Measurements from ENCODE around the gene MAB21L4. TPM values are rescaled to one million over a fixed set of nuclear protein-coding genes. Genes with fewer than 3 reads are reported as not detected.

The MAB21L4 gene
- polyA plus RNA-seq, 2 of the 4 experiments (the other 2 are of a cell fraction), result not detected

DNA sequence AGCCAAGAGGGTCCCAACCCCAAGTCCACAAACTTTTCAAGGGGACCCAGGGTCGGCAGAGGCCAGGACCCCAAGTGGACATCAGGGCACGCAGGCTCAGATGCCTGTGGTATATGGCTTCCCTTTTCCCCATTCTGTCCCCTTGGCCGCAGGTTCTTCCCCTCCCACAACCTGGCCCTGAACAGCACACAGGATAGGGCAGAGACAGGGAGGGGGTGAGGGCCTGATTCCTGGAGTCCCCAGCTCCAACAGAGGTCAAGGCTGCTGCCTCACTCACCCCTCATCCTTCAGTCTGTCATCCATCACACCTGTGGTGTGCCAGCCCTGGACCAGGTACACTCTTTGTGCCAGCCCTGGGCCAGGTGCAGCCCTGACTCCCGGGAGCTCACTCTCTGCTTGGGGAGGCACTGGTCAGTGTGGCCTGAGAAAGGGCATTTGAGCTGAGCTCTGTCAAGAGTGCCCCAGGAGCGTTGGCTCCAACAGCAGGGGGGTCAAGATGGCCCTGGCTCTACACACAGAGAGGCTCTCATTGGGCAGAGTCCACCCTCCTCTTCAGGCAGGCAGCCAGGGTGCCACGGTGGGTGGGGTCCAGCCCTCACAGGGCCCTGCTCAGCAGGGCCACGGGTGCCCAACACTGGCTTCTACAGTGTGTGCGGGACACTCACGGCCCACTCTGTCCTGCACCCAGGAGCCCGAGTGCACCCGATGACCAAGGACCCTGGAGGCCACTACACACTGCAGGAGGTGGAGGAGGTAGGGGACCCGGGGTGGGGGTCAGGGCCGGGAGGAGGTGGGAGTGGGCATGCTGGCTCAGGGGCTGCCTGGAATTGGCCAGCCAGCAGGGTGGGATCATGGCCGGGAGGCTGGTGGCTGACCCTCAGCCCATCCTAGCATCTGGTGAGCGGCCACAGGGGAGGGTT is 25.7 kb downstream of the MAB21L4 start (continued):
- TF ChIP-seq HMGXB4 (CRISPR knock-in tag; IDR thresholded peaks at IDR 0.05; ENCODE audit: borderline replicate concordance) (no peak), SREBF2 (IDR thresholded peaks at IDR 0.05) (no peak), EHMT2 (IDR thresholded peaks at IDR 0.05; ENCODE audit: low read depth) (no peak), NFE2L2 (conservative IDR thresholded peaks at IDR 0.05; ENCODE audit: low read length) (no peak), JUNB (IDR thresholded peaks at IDR 0.05) (no peak), BHLHE40 (IDR thresholded peaks at IDR 0.05; ENCODE audit: low read depth, low read length) (no peak), KDM1A (IDR thresholded peaks at IDR 0.05; ENCODE audit: low read depth) (no peak)

DNA sequence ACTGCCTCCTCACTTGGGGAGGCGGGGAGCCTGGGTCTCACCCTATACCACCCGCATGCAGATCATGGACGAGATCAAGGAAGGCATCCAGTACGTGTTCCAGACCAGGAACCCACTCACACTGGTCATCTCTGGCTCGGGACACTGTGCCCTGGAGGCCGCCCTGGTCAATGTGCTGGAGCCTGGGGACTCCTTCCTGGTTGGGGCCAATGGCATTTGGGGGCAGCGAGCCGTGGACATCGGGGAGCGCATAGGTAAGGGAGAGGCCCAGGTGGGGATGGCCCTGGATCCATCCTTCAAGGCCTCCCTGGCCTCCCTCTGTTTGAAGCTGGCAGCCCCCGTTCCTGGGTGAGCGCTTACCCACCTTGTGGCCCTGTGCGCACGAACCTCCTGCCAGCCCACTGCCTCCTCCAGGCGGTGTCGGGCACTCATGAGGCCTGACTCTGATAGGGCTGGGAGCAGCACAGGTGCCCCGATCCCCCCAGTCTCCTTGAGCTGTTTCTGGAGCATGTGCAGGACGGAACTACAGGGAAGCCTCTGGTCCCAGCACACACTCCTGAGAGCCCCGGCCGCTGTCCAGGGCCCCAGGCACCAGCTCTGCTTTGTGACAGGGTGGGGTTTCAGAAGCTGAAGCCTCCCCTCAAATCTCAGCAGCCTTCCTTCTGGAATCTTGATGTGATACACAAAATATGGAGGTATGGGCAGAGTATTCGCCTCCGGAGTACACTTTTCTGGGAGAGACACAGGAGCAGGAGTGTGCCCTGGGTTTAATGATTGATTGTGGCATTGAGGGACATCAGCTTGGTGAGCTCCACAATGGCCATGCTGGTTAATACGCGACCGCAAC is 26.6 kb downstream of the MAB21L4 start:
- Histone ChIP-seq H3K4me3 (no peak overlapping the region), H3K4me1 (no peaks in the 10 kb centered on the region), H3K4me2 (no peak overlapping the region), H3K9me3 (no peaks in the 10 kb centered on the region), H3K27ac (no peak overlapping the region)
- no peak for ATAC-seq
- TF ChIP-seq RARB (CRISPR knock-in tag; IDR thresholded peaks at IDR 0.05) (no peak), FOSL2 (IDR thresholded peaks at IDR 0.05) (no peak), FOSL2 (CRISPR knock-in tag; IDR thresholded peaks at IDR 0.05) (no peak), MAZ (IDR thresholded peaks at IDR 0.05; ENCODE audit: borderline replicate concordance, low read depth, low read length) (no peak), HOXB13 (CRISPR knock-in tag; IDR thresholded peaks at IDR 0.05; ENCODE audit: low read depth) (no peak)
- CTCF ChIA-PET, result interaction anchor here (0.7 to 5.7 kb wide), 4 partner anchors 9 to 18 kb away, joined by 3 to 24 read pairs (median 4); no protein-coding TSS in a partner anchor
- POLR2A ChIA-PET, result no interaction called here
- FAIRE-seq, result no peak
- WGBS (ENCODE audit: missing lambda C conversion rate), result 68% methylated on average over 17 of the region's 25 CpGs
- no peak for DNase-seq (ENCODE audit: low read depth in 1 of 2, low spot score in 1 of 2)

DNA sequence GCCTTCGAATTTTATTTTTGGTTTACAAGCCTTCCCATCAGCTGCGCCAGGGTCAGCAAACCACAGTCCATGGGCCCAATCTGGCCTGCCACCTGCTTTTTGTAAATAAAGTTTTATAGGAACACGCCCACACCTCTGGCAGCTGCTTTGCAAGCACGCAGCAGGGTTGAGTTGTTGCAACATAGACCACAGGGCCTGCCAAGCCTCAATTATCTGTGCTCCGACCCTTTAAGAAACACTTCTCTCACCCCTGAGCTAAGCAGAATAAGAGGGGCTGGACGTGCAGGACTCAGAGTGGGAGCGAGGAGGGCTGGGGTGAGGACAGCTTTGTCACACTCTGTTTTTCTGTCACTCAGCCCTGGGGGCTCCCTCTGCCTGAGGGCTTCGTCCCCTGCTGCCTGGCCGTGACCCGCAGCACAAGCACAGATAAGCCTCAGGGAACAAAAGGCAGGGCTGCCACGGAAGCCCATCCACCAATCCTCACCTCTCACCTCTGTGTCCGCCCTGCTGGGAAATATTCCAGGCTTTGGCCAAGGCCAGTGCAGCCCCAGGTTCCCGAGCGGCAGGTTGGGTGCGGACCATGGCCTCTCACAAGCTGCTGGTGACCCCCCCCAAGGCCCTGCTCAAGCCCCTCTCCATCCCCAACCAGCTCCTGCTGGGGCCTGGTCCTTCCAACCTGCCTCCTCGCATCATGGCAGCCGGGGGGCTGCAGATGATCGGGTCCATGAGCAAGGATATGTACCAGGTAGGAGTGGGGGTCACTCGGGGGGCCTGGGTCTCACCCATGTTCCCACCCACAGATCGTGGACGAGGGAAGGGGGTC is 27.5 kb downstream of the MAB21L4 start, which contains the start of gene AGXT:
Gene AGXT (plus strand): TSS at position 539 of the 823 bp plus-strand sequence. CDS start 42 bp downstream, at position 581.
- ATAC-seq (no peak), DNase-seq (ENCODE audit: low read depth in 1 of 2, low spot score in 1 of 2) (no peak), FAIRE-seq (no peak)
- Histone ChIP-seq H3K4me3 (no peak within 1 kb of the TSS), H3K4me2 (no peak within 1 kb of the TSS), H3K4me1 (no peaks in the 10 kb centered on the region), H3K9me3 (no peaks in the 10 kb centered on the region), H3K27ac (no peak within 1 kb of the TSS)
- ChIA-PET POLR2A (no interaction called here), CTCF (interaction anchor here (0.8 to 5.7 kb wide), 2 partner anchors 11 to 17 kb away, joined by 3 to 24 read pairs; no protein-coding TSS in a partner anchor)
- no peak for TF ChIP-seq SMC3 (IDR thresholded peaks at IDR 0.05)
- TF ChIP-seq CHD4 (IDR thresholded peaks at IDR 0.05; ENCODE audit: borderline replicate concordance), result no peak
- TF ChIP-seq EHMT2 (IDR thresholded peaks at IDR 0.05; ENCODE audit: low read depth), result no peak
- no peak for TF ChIP-seq ZNF302 (CRISPR knock-in tag; IDR thresholded peaks at IDR 0.05)
- TF ChIP-seq KDM1A (IDR thresholded peaks at IDR 0.05; ENCODE audit: low read depth), result no peak
- no peak for TF ChIP-seq JUN (IDR thresholded peaks at IDR 0.05)
- TF ChIP-seq, protein P1, sequence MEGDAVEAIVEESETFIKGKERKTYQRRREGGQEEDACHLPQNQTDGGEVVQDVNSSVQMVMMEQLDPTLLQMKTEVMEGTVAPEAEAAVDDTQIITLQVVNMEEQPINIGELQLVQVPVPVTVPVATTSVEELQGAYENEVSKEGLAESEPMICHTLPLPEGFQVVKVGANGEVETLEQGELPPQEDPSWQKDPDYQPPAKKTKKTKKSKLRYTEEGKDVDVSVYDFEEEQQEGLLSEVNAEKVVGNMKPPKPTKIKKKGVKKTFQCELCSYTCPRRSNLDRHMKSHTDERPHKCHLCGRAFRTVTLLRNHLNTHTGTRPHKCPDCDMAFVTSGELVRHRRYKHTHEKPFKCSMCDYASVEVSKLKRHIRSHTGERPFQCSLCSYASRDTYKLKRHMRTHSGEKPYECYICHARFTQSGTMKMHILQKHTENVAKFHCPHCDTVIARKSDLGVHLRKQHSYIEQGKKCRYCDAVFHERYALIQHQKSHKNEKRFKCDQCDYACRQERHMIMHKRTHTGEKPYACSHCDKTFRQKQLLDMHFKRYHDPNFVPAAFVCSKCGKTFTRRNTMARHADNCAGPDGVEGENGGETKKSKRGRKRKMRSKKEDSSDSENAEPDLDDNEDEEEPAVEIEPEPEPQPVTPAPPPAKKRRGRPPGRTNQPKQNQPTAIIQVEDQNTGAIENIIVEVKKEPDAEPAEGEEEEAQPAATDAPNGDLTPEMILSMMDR (IDR thresholded peaks at IDR 0.05), result no peak
- TF ChIP-seq JUNB (IDR thresholded peaks at IDR 0.05), result no peak
- TF ChIP-seq ZC3H11A (IDR thresholded peaks at IDR 0.05), result no peak
- TF ChIP-seq MAFK (IDR thresholded peaks at IDR 0.05; ENCODE audit: partially characterized antibody), result no peak
- TF ChIP-seq MYC (IDR thresholded peaks at IDR 0.05; ENCODE audit: borderline replicate concordance, low read length), result no peak
- no peak for TF ChIP-seq HDAC2 (IDR thresholded peaks at IDR 0.05)
- WGBS (ENCODE audit: missing lambda C conversion rate), result 62% methylated on average over 12 of the region's 21 CpGs

Measured in A549 (cell line).